ENCODE results near the gene SLC4A11. TPM values are rescaled to one million over a fixed set of nuclear protein-coding genes. Genes with fewer than 3 reads are reported as not detected.

SLC4A11 gene
- total and polyA plus RNA-seq, 10 of the 15 experiments (the other 5 are each of a cell fraction or from before 2014, with no cell fraction given): 0.07 to 2.3 (median 1.1) TPM

DNA sequence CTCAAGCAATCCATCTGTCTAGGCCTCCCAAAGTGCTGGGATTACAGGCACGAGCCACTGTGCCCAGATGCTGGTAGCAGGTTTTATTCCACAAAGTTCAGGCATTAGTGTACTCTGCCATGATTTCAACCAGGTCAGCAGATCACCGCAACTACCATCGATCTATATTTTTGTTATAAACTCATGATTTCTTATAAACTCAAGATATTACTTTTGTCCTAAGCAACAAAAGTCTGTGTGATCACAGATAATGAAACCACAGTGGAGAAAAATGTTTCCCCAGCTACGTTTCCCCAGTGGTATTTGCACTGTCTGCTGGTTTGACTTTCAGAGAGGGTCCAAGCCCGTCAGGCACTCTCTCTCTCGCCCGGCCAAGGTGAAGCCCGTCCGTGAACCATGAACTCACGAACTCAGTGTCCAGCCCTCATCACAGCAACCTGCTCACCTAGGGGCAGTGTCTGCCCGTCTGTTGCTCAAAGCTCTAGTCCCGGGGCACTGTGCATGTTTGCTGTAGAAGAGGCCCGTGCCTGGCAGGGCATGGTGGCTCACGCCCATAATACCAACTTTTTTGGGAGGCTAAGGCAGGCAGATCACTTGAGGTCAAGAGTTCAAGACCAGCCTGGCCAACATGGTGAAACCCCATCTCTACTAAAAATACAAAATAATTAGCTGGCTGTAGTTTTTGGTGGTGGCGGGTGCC is 7.0 kb downstream of the SLC4A11 start (continued):
- TF ChIP-seq, protein P1, sequence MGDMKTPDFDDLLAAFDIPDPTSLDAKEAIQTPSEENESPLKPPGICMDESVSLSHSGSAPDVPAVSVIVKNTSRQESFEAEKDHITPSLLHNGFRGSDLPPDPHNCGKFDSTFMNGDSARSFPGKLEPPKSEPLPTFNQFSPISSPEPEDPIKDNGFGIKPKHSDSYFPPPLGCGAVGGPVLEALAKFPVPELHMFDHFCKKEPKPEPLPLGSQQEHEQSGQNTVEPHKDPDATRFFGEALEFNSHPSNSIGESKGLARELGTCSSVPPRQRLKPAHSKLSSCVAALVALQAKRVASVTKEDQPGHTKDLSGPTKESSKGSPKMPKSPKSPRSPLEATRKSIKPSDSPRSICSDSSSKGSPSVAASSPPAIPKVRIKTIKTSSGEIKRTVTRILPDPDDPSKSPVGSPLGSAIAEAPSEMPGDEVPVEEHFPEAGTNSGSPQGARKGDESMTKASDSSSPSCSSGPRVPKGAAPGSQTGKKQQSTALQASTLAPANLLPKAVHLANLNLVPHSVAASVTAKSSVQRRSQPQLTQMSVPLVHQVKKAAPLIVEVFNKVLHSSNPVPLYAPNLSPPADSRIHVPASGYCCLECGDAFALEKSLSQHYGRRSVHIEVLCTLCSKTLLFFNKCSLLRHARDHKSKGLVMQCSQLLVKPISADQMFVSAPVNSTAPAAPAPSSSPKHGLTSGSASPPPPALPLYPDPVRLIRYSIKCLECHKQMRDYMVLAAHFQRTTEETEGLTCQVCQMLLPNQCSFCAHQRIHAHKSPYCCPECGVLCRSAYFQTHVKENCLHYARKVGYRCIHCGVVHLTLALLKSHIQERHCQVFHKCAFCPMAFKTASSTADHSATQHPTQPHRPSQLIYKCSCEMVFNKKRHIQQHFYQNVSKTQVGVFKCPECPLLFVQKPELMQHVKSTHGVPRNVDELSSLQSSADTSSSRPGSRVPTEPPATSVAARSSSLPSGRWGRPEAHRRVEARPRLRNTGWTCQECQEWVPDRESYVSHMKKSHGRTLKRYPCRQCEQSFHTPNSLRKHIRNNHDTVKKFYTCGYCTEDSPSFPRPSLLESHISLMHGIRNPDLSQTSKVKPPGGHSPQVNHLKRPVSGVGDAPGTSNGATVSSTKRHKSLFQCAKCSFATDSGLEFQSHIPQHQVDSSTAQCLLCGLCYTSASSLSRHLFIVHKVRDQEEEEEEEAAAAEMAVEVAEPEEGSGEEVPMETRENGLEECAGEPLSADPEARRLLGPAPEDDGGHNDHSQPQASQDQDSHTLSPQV (IDR thresholded peaks at IDR 0.05): no peak

DNA sequence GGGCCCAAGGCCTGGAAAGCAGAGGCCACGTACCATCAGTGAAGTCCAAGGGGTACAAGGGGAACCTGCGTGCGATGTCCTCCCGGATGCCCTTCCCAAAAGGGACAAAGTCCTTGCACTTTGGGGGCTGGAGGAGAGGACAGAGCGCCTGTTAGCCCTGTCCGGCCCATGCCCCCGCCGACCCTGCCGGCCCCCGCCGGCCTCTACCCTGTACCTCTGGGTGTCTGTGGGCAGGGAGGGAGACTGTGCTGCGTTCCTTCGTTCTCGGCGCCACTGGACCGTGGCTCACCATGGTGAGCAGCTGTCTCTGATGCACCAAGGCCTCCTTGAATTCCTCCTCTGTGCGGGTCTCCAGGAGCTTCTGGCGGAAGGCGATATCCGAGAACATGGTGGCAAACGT is 7.9 kb downstream of the SLC4A11 start:
- intact Hi-C loops (cut with micrococcal nuclease; ENCODE audit: unreplicated experiment) (no loop called here), in situ Hi-C loops (cut with MboI) (no loop called here)
- Histone ChIP-seq H3K79me2 (ENCODE audit: control insufficient read depth, insufficient read depth, low read length) (no peaks in the 10 kb centered on the region), H3K4me3 (no peak overlapping the region), H3K36me3 (ENCODE audit: control insufficient read depth in 2 of 2, insufficient read depth in 2 of 2, low read length in 1 of 2) (no peaks in the 10 kb centered on the region; a peak in 1 of 4 replicates), H3K4me2 (ENCODE audit: control insufficient read depth, insufficient read depth) (no peak overlapping the region), H3K27me3 (replicated peaks in 1 of 2; ENCODE audit: control insufficient read depth in 2 of 2, insufficient read depth in 2 of 2, low read length in 1 of 2) (no peaks in the 10 kb centered on the region), H4K20me1 (ENCODE audit: control insufficient read depth, insufficient read depth) (no peaks in the 10 kb centered on the region), H3K4me1 (ENCODE audit: control insufficient read depth, insufficient read depth, low read length) (no peaks in the 10 kb centered on the region), H3K9me3 (replicated peaks; ENCODE audit: control insufficient read depth, insufficient read depth, low read length) (no peaks in the 10 kb centered on the region), H3K9ac (ENCODE audit: control insufficient read depth, insufficient read depth, low read length) (no peak overlapping the region), H3K27ac (ENCODE audit: control insufficient read depth, insufficient read depth) (no peak overlapping the region), H2AFZ (ENCODE audit: control insufficient read depth, low read depth, low read length) (no peak overlapping the region)
- RAD21 ChIA-PET (ENCODE audit: unreplicated experiment): no interaction called here
- no peak for ATAC-seq
- BruUV-seq (replicated peaks): no TSS peak
- POLR2A ChIA-PET: no interaction called here
- FAIRE-seq: no peak
- 78% methylated on average over 13 of the region's 21 CpGs for WGBS (ENCODE audit: insufficient coverage, insufficient replicate concordance, low lambda C conversion rate, missing lambda C conversion rate)
- DNase-seq (ENCODE audit: low read depth, low spot score): no peak
- SMC1A ChIA-PET (ENCODE audit: uncharacterized antibody, unreplicated experiment): no interaction called here
- CTCF ChIA-PET: no interaction called here
- no peak for TF ChIP-seq SP1 (IDR thresholded peaks at IDR 0.05; ENCODE audit: low read depth, low read length)
- no peak for TF ChIP-seq PAX8 (IDR thresholded peaks at IDR 0.05)
- no peak for TF ChIP-seq TAF1 (IDR thresholded peaks at IDR 0.05; ENCODE audit: borderline replicate concordance, low read depth, low read length)
- TF ChIP-seq TCF3 (IDR thresholded peaks at IDR 0.05; ENCODE audit: borderline replicate concordance, insufficient read depth, low read depth, low read length): no peak
- TF ChIP-seq ZNF622 (IDR thresholded peaks at IDR 0.05): no peak
- TF ChIP-seq CREB1 (IDR thresholded peaks at IDR 0.05; ENCODE audit: low read depth): no peak
- TF ChIP-seq SIN3A (IDR thresholded peaks at IDR 0.05; ENCODE audit: low read depth, low read length): no peak
- no peak for TF ChIP-seq SRF (IDR thresholded peaks at IDR 0.05; ENCODE audit: low read depth in 2 of 2, low read length in 2 of 2)
- TF ChIP-seq JUND (IDR thresholded peaks at IDR 0.05; ENCODE audit: low read depth, low read length): no peak
- TF ChIP-seq RUNX3 (IDR thresholded peaks at IDR 0.05; ENCODE audit: low read length): no peak
- TF ChIP-seq NFIC (IDR thresholded peaks at IDR 0.05; ENCODE audit: low read depth, low read length): no peak
- no peak for TF ChIP-seq MYB (IDR thresholded peaks at IDR 0.05; ENCODE audit: borderline replicate concordance, low read depth, low read length)
- no peak for TF ChIP-seq SUPT20H (IDR thresholded peaks at IDR 0.05; ENCODE audit: borderline replicate concordance, control insufficient read depth, low read depth, low read length)
- TF ChIP-seq JUNB (IDR thresholded peaks at IDR 0.05): no peak
- TF ChIP-seq, protein P2, sequence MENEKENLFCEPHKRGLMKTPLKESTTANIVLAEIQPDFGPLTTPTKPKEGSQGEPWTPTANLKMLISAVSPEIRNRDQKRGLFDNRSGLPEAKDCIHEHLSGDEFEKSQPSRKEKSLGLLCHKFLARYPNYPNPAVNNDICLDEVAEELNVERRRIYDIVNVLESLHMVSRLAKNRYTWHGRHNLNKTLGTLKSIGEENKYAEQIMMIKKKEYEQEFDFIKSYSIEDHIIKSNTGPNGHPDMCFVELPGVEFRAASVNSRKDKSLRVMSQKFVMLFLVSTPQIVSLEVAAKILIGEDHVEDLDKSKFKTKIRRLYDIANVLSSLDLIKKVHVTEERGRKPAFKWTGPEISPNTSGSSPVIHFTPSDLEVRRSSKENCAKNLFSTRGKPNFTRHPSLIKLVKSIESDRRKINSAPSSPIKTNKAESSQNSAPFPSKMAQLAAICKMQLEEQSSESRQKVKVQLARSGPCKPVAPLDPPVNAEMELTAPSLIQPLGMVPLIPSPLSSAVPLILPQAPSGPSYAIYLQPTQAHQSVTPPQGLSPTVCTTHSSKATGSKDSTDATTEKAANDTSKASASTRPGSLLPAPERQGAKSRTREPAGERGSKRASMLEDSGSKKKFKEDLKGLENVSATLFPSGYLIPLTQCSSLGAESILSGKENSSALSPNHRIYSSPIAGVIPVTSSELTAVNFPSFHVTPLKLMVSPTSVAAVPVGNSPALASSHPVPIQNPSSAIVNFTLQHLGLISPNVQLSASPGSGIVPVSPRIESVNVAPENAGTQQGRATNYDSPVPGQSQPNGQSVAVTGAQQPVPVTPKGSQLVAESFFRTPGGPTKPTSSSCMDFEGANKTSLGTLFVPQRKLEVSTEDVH (IDR thresholded peaks at IDR 0.05; ENCODE audit: low read depth, partially characterized antibody): no peak

Data from GM12878 (cell line).